ENCODE data around the gene HOTAIR. TPM values are rescaled to one million over a fixed set of nuclear protein-coding genes. Genes with fewer than 3 reads are reported as not detected.

Gene HOTAIR
- total and polyA plus RNA-seq, 2 donors (not counting 3 experiments of a cell fraction or from before 2014, with no cell fraction given) = not detected

GRCh38 chr12:53985994-53986685 is 11.4 kb upstream of the HOTAIR start:
- H3K4me3 ChIP-seq (replicated peaks in 1 of 3; ENCODE audit: insufficient read depth in 1 of 3, low read depth in 1 of 3, low read length in 3 of 3) = no peak overlapping the region
- H3K4me2 ChIP-seq (ENCODE audit: insufficient read depth, low read length) = no peak overlapping the region
- intact Hi-C loops (cut with micrococcal nuclease) = loop anchor here (1.0 to 5.0 kb wide), 2 partner anchors 215 to 284 kb away; no protein-coding TSS in a partner anchor
- no peaks in the 10 kb centered on the region for H3K9me3 ChIP-seq (replicated peaks; ENCODE audit: control insufficient read depth, insufficient read depth, low read length)
- no peaks in the 10 kb centered on the region for H3K9me1 ChIP-seq (replicated peaks; ENCODE audit: control insufficient read depth, extremely low read depth, insufficient read depth, low read length)
- no peaks in the 10 kb centered on the region for H3K4me1 ChIP-seq (ENCODE audit: control insufficient read depth, extremely low read depth, insufficient read depth, low read length)
- H2AFZ ChIP-seq (ENCODE audit: low read depth, low read length) = no peak overlapping the region
- FAIRE-seq (no peak), DNase-seq (ENCODE audit: low read depth, low spot score) (no peak)
- no peak overlapping the region for H3K9ac ChIP-seq (replicated peaks; ENCODE audit: extremely low read depth, insufficient read depth, low read length)
- H4K20me1 ChIP-seq (replicated peaks; ENCODE audit: control insufficient read depth, extremely low read depth, insufficient read depth, low read length) = no peaks in the 10 kb centered on the region
- BruUV-seq (replicated peaks) = no TSS peak
- no peaks in the 10 kb centered on the region for H3K36me3 ChIP-seq (ENCODE audit: control insufficient read depth in 2 of 2, extremely low read depth in 1 of 2, insufficient read depth in 2 of 2, low read length in 2 of 2)
- dilution Hi-C loops (cut with MboI; ENCODE audit: extremely low pct_ligation_motif_present, low sequenced_read_pairs) = no loop called here
- POLR2A ChIA-PET = no interaction called here
- H3K27me3 ChIP-seq (ENCODE audit: control insufficient read depth in 2 of 2, insufficient read depth in 2 of 2, low read length in 2 of 2) = peaks cover 91 to 93% of the 10 kb centered on the region in 2 experiments
- CTCF ChIA-PET = interaction anchor here (0.6 to 3.9 kb wide), 8 partner anchors 16 to 221 kb away, joined by 3 to 44 read pairs (median 8); no protein-coding TSS in a partner anchor
- TF ChIP-seq EZH2 (IDR thresholded peaks at IDR 0.05; ENCODE audit: borderline replicate concordance, low read depth, low read length, severe bottlenecking) (peak; percentile 98), JUN (IDR thresholded peaks at IDR 0.05; ENCODE audit: borderline replicate concordance, insufficient read depth, insufficient read length, low read depth) (no peak), MYC (IDR thresholded peaks at IDR 0.05; ENCODE audit: low read depth, low read length) (no peak), POLR2AphosphoS5 (IDR thresholded peaks at IDR 0.05; ENCODE audit: insufficient read depth, low read depth, low read length) (no peak)
- no peak overlapping the region for H3K27ac ChIP-seq (ENCODE audit: insufficient read depth, low read depth, low read length)
- H3K79me2 ChIP-seq (ENCODE audit: control insufficient read depth, insufficient read depth, low read length) = no peaks in the 10 kb centered on the region

- H3K9ac ChIP-seq (replicated peaks; ENCODE audit: extremely low read depth, insufficient read depth, low read length) = no peak overlapping the region
- H3K9me1 ChIP-seq (replicated peaks; ENCODE audit: control insufficient read depth, extremely low read depth, insufficient read depth, low read length) = no peaks in the 10 kb centered on the region
- ChIA-PET CTCF (interaction anchor here (0.6 to 3.9 kb wide), 9 partner anchors 15 to 227 kb away, joined by 3 to 44 read pairs (median 12); no protein-coding TSS in a partner anchor), POLR2A (no interaction called here)
- dilution Hi-C loops (cut with MboI; ENCODE audit: extremely low pct_ligation_motif_present, low sequenced_read_pairs) (no loop called here), intact Hi-C loops (cut with micrococcal nuclease) (loop anchor here (1.0 to 5.0 kb wide), 2 partner anchors 216 to 283 kb away; no protein-coding TSS in a partner anchor)
- peaks cover 91 to 93% of the 10 kb centered on the region in 2 experiments for H3K27me3 ChIP-seq (ENCODE audit: control insufficient read depth in 2 of 2, insufficient read depth in 2 of 2, low read length in 2 of 2)
- H3K4me2 ChIP-seq (ENCODE audit: insufficient read depth, low read length) = no peak overlapping the region
- TF ChIP-seq POLR2AphosphoS5 (IDR thresholded peaks at IDR 0.05; ENCODE audit: insufficient read depth, low read depth, low read length) (no peak), FOS (IDR thresholded peaks at IDR 0.05; ENCODE audit: borderline replicate concordance, insufficient read depth, low read length) (no peak), POLR2A (IDR thresholded peaks at IDR 0.05; ENCODE audit: low read depth, low read length) (no peak), JUN (IDR thresholded peaks at IDR 0.05; ENCODE audit: borderline replicate concordance, insufficient read depth, insufficient read length, low read depth) (no peak), CTCF (IDR thresholded peaks at IDR 0.05; ENCODE audit: extremely low read depth in 1 of 2, insufficient read depth in 1 of 2, low read depth in 1 of 2, low read length in 2 of 2) (no peak), GATA2 (IDR thresholded peaks at IDR 0.05; ENCODE audit: insufficient read depth, insufficient read length, low read depth, low read length) (no peak), EZH2 (IDR thresholded peaks at IDR 0.05; ENCODE audit: borderline replicate concordance, low read depth, low read length, severe bottlenecking) (no peak), MAX (IDR thresholded peaks at IDR 0.05; ENCODE audit: insufficient read depth, insufficient read length) (no peak), MYC (IDR thresholded peaks at IDR 0.05; ENCODE audit: low read depth, low read length) (no peak)
- no peak for FAIRE-seq
- H3K4me1 ChIP-seq (ENCODE audit: control insufficient read depth, extremely low read depth, insufficient read depth, low read length) = no peaks in the 10 kb centered on the region
- no peaks in the 10 kb centered on the region for H4K20me1 ChIP-seq (replicated peaks; ENCODE audit: control insufficient read depth, extremely low read depth, insufficient read depth, low read length)
- H3K36me3 ChIP-seq (ENCODE audit: control insufficient read depth in 2 of 2, extremely low read depth in 1 of 2, insufficient read depth in 2 of 2, low read length in 2 of 2) = no peaks in the 10 kb centered on the region
- no peak overlapping the region for H3K27ac ChIP-seq (ENCODE audit: insufficient read depth, low read depth, low read length)
- H3K4me3 ChIP-seq (replicated peaks in 1 of 3; ENCODE audit: insufficient read depth in 1 of 3, low read depth in 1 of 3, low read length in 3 of 3) = no peak overlapping the region
- H2AFZ ChIP-seq (ENCODE audit: low read depth, low read length) = no peak overlapping the region
- no peak for DNase-seq (ENCODE audit: low read depth, low spot score)
- H3K9me3 ChIP-seq (replicated peaks; ENCODE audit: control insufficient read depth, insufficient read depth, low read length) = no peaks in the 10 kb centered on the region
- no peaks in the 10 kb centered on the region for H3K79me2 ChIP-seq (ENCODE audit: control insufficient read depth, insufficient read depth, low read length)
- BruUV-seq (replicated peaks) = no TSS peak
Observed at GRCh38 chr12:53985692-53985993, 10.9 kb upstream of the HOTAIR start.
